PC-9 (cell line): ENCODE results near the gene DRD2. TPM values are rescaled to one million over a fixed set of nuclear protein-coding genes. Genes with fewer than 3 reads are reported as not detected.

Experiments
- BruUV-seq: library from RNA; stranded (reverse); fragments of 400-500 nt; replicated peaks from 2 replicates; lab custom pipeline; 2021; lab: Mats Ljungman, UMichigan
- CTCF ChIA-PET: fragments of 300-600 bp; sonication (Branson Sonifier 250); formaldehyde crosslinking; loops from one replicate; lab custom pipeline; 2022; ENCODE audit warnings: antibody characterized with exemption; lab: Charles Lee
- POLR2A ChIA-PET: fragments of 300-600 bp; sonication (Branson Sonifier 250); formaldehyde crosslinking; loops from one replicate; lab custom pipeline; 2022; ENCODE audit warnings: antibody characterized with exemption; ENCODE audit not compliant: unreplicated experiment; lab: Charles Lee
- DNase-seq, 2 experiments: peaks; one replicate each; pipeline versions ENCODE4 v3.0.0 to v3.0.0-alpha.2; 2015 to 2022; ENCODE audit warnings: mixed read lengths in 1 of 2
- H2AFZ ChIP-seq: fragments of 200-600 bp; sonication (generic); 2 replicates; pipeline ENCODE4 v1.8.1; 2017; ENCODE audit warnings: antibody characterized with exemption
- H3F3A ChIP-seq: fragments of 200-600 bp; sonication (generic); 2 replicates; pipeline ENCODE4 v1.8.1; 2017; ENCODE audit warnings: antibody characterized with exemption, mild to moderate bottlenecking, low read depth; ENCODE audit not compliant: insufficient read depth
- H3K27ac ChIP-seq: fragments of 200-600 bp; sonication (generic); 2 replicates; pipeline ENCODE4 v1.6.1; 2016; ENCODE audit warnings: mixed run types
- H3K27me3 ChIP-seq: fragments of 200-600 bp; sonication (generic); 2 replicates; pipeline ENCODE4 v1.6.1; 2016; ENCODE audit warnings: low read depth, mixed run types; ENCODE audit not compliant: insufficient read depth
- H3K36me3 ChIP-seq: fragments of 200-600 bp; sonication (generic); 2 replicates; pipeline ENCODE4 v1.6.1; 2016; ENCODE audit warnings: low read depth, mixed run types
- H3K4me1 ChIP-seq: fragments of 200-600 bp; sonication (generic); replicated peaks from 2 replicates; pipeline ENCODE4 v1.6.1; 2016; ENCODE audit warnings: mixed run types; ENCODE audit not compliant: insufficient read depth
- H3K4me2 ChIP-seq: fragments of 200-600 bp; sonication (generic); 2 replicates; pipeline ENCODE4 v1.6.1; 2017; ENCODE audit warnings: mixed run types
- H3K4me3 ChIP-seq: fragments of 200-600 bp; sonication (generic); 2 replicates; pipeline ENCODE4 v1.6.1; 2016; ENCODE audit warnings: mixed run types
- H3K79me2 ChIP-seq: fragments of 200-600 bp; sonication (generic); 2 replicates; pipeline ENCODE4 v1.6.1; 2017; ENCODE audit warnings: low read depth, mixed run types
- H3K9me2 ChIP-seq: fragments of 200-600 bp; sonication (generic); 2 replicates; pipeline ENCODE4 v1.8.1; 2017; ENCODE audit warnings: mild to moderate bottlenecking; ENCODE audit not compliant: insufficient read depth
- H3K9me3 ChIP-seq: fragments of 200-600 bp; sonication (generic); 2 replicates; pipeline ENCODE4 v1.8.1; 2016; ENCODE audit warnings: low read depth; ENCODE audit not compliant: insufficient read depth
- H4K20me1 ChIP-seq: fragments of 200-600 bp; sonication (generic); 2 replicates; pipeline ENCODE4 v1.8.1; 2017; ENCODE audit not compliant: insufficient read depth
- CTCF ChIP-seq: fragments of 200-600 bp; sonication (generic); conservative IDR thresholded peaks from 2 replicates; pipeline ENCODE4 v1.6.1; 2017; ENCODE audit warnings: mixed run types, antibody characterized with exemption, mild to moderate bottlenecking, moderate library complexity
- EZH2 ChIP-seq: fragments of 200-600 bp; sonication (generic); IDR thresholded peaks from 2 replicates; pipeline ENCODE4 v1.8.0; 2017; ENCODE audit warnings: antibody characterized with exemption, low read depth
- intact Hi-C: fragments of 100-400 bp; cut with micrococcal nuclease; formaldehyde crosslinking; loops from one replicate; pipeline ENCODE4 v1.10.0; 2022; ENCODE audit not compliant: unreplicated experiment
- total RNA-seq: library from RNA; stranded (reverse); gene quantifications from 2 replicates; pipeline ENCODE4 v1.2.3, GENCODE V29; 2021

DRD2 gene
- total RNA-seq, 1 experiment from 2014 or later: not detected

GRCh38 chr11:113420808-113421207, 54.4 kb downstream of the DRD2 start:
- POLR2A ChIA-PET: no interaction called here
- intact Hi-C loops: no loop called here
- BruUV-seq: no TSS peak

GRCh38 chr11:113419454-113420003, 55.7 kb downstream of the DRD2 start:
- Histone ChIP-seq H3K4me1 (no peaks in the 10 kb centered on the region), H3K9me3 (no peaks in the 10 kb centered on the region), H3F3A (no peaks in the 10 kb centered on the region), H2AFZ (no peak overlapping the region), H3K4me3 (no peak overlapping the region), H3K27ac (no peak overlapping the region), H3K9me2 (no peaks in the 10 kb centered on the region), H3K4me2 (no peak overlapping the region), H3K27me3 (peaks cover 99% of the 10 kb centered on the region), H3K36me3 (no peaks in the 10 kb centered on the region), H4K20me1 (no peaks in the 10 kb centered on the region), H3K79me2 (no peaks in the 10 kb centered on the region)
- no peak for DNase-seq
- BruUV-seq: no TSS peak
- ChIA-PET CTCF (no interaction called here), POLR2A (no interaction called here)
- intact Hi-C loops: no loop called here
- no peak for TF ChIP-seq EZH2
- TF ChIP-seq CTCF: no peak

More at GRCh38 chr11:113420808-113421207, 54.4 kb downstream of the DRD2 start:
- no peak overlapping the region for H3K27ac ChIP-seq
- CTCF ChIA-PET: interaction anchor here (0.7 kb wide), 1 partner anchor 57 kb away, joined by 3 read pairs; no protein-coding TSS in a partner anchor
- H3K4me2 ChIP-seq: no peak overlapping the region
- TF ChIP-seq CTCF: no peak
- no peak for TF ChIP-seq EZH2
- DNase-seq: no peak
- no peaks in the 10 kb centered on the region for H3K9me3 ChIP-seq
- H3K4me3 ChIP-seq: no peak overlapping the region
- no peaks in the 10 kb centered on the region for H3F3A ChIP-seq
- H3K4me1 ChIP-seq: no peaks in the 10 kb centered on the region
- peaks cover 99% of the 10 kb centered on the region for H3K27me3 ChIP-seq
- no peaks in the 10 kb centered on the region for H3K36me3 ChIP-seq
- no peaks in the 10 kb centered on the region for H3K9me2 ChIP-seq
- H3K79me2 ChIP-seq: no peaks in the 10 kb centered on the region
- no peak overlapping the region for H2AFZ ChIP-seq
- H4K20me1 ChIP-seq: no peaks in the 10 kb centered on the region

GRCh38 chr11:113417428-113417827, 57.8 kb downstream of the DRD2 start:
- no peak overlapping the region for H3K4me2 ChIP-seq
- no peaks in the 10 kb centered on the region for H3K9me2 ChIP-seq
- no peak overlapping the region for H3K4me3 ChIP-seq
- H3K9me3 ChIP-seq: no peaks in the 10 kb centered on the region
- peaks cover 99% of the 10 kb centered on the region for H3K27me3 ChIP-seq
- no peaks in the 10 kb centered on the region for H4K20me1 ChIP-seq
- ChIA-PET CTCF (no interaction called here), POLR2A (no interaction called here)
- no peaks in the 10 kb centered on the region for H3K79me2 ChIP-seq
- no peaks in the 10 kb centered on the region for H3K4me1 ChIP-seq
- H2AFZ ChIP-seq: no peak overlapping the region
- no peak overlapping the region for H3K27ac ChIP-seq
- H3K36me3 ChIP-seq: no peaks in the 10 kb centered on the region
- intact Hi-C loops: no loop called here
- no TSS peak for BruUV-seq
- H3F3A ChIP-seq: no peaks in the 10 kb centered on the region
- DNase-seq: no peak
- TF ChIP-seq EZH2 (no peak), CTCF (no peak)
